ENCODE results near the gene BCL11A. TPM values are rescaled to one million over a fixed set of nuclear protein-coding genes. Genes with fewer than 3 reads are reported as not detected.
"Not testable (repeated sequence)": the region's sequence is repeated elsewhere in the genome, so short reads cannot be mapped to it uniquely, and the experiment has no call there.

The BCL11A gene
- polyA plus RNA-seq, 2 of the 4 experiments (the other 2 are of a cell fraction) = 0.12 to 0.13 TPM

DNA sequence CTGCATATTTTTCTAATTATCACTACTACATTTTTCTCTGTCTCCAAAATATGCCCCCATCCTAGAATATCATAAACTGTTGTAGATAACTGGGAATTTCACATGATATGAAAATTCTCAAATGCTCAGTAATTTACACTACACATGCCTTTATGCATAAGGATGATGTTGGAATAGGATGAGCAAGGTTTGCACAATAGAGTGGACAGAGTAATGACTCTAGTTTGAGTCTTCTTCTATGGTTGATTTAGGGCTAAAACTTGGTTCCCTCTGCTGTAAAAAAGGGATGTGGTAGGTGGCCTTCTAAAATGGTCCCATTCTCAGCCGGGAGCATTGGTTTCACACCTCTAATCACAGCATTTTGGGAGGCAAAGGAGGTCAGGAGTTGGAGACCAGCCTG is 129.9 kb downstream of the BCL11A start:
- no peak for ATAC-seq
- FAIRE-seq = no peak
- H3K4me1 ChIP-seq = no peaks in the 10 kb centered on the region
- DNase-seq (ENCODE audit: low read depth in 1 of 2, low spot score in 1 of 2) = no peak
- CTCF ChIA-PET = no interaction called here
- H3K27ac ChIP-seq = no peak overlapping the region
- H3K4me2 ChIP-seq = no peak overlapping the region
- no peak overlapping the region for H3K4me3 ChIP-seq
- POLR2A ChIA-PET = no interaction called here
- no peaks in the 10 kb centered on the region for H3K9me3 ChIP-seq
- no peak for TF ChIP-seq MAX (IDR thresholded peaks at IDR 0.05)
- TF ChIP-seq, protein P1, sequence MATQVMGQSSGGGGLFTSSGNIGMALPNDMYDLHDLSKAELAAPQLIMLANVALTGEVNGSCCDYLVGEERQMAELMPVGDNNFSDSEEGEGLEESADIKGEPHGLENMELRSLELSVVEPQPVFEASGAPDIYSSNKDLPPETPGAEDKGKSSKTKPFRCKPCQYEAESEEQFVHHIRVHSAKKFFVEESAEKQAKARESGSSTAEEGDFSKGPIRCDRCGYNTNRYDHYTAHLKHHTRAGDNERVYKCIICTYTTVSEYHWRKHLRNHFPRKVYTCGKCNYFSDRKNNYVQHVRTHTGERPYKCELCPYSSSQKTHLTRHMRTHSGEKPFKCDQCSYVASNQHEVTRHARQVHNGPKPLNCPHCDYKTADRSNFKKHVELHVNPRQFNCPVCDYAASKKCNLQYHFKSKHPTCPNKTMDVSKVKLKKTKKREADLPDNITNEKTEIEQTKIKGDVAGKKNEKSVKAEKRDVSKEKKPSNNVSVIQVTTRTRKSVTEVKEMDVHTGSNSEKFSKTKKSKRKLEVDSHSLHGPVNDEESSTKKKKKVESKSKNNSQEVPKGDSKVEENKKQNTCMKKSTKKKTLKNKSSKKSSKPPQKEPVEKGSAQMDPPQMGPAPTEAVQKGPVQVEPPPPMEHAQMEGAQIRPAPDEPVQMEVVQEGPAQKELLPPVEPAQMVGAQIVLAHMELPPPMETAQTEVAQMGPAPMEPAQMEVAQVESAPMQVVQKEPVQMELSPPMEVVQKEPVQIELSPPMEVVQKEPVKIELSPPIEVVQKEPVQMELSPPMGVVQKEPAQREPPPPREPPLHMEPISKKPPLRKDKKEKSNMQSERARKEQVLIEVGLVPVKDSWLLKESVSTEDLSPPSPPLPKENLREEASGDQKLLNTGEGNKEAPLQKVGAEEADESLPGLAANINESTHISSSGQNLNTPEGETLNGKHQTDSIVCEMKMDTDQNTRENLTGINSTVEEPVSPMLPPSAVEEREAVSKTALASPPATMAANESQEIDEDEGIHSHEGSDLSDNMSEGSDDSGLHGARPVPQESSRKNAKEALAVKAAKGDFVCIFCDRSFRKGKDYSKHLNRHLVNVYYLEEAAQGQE (IDR thresholded peaks at IDR 0.05) = no peak
- no peak for TF ChIP-seq RNF2 (IDR thresholded peaks at IDR 0.05; ENCODE audit: borderline replicate concordance, low read depth)
- TF ChIP-seq EHF (CRISPR knock-in tag; IDR thresholded peaks at IDR 0.05) = no peak
- no peak for TF ChIP-seq CBX8 (IDR thresholded peaks at IDR 0.05)
- no peak for TF ChIP-seq RARB (CRISPR knock-in tag; IDR thresholded peaks at IDR 0.05)
- no peak for TF ChIP-seq HOXB13 (CRISPR knock-in tag; IDR thresholded peaks at IDR 0.05; ENCODE audit: low read depth)
- TF ChIP-seq FOXS1 (CRISPR knock-in tag; IDR thresholded peaks at IDR 0.05) = no peak
- no peak for TF ChIP-seq MAFK (IDR thresholded peaks at IDR 0.05; ENCODE audit: partially characterized antibody)
- no peak for TF ChIP-seq CBX2 (IDR thresholded peaks at IDR 0.05; ENCODE audit: borderline replicate concordance, low read depth)
- no peak for TF ChIP-seq ZC3H11A (IDR thresholded peaks at IDR 0.05)
- no peak for TF ChIP-seq RCOR1 (IDR thresholded peaks at IDR 0.05; ENCODE audit: low read depth, low read length)
- TF ChIP-seq EP300 (IDR thresholded peaks at IDR 0.05) = no peak
- 5% methylated on average over 1 of the region's 1 CpG for WGBS (ENCODE audit: missing lambda C conversion rate)

DNA sequence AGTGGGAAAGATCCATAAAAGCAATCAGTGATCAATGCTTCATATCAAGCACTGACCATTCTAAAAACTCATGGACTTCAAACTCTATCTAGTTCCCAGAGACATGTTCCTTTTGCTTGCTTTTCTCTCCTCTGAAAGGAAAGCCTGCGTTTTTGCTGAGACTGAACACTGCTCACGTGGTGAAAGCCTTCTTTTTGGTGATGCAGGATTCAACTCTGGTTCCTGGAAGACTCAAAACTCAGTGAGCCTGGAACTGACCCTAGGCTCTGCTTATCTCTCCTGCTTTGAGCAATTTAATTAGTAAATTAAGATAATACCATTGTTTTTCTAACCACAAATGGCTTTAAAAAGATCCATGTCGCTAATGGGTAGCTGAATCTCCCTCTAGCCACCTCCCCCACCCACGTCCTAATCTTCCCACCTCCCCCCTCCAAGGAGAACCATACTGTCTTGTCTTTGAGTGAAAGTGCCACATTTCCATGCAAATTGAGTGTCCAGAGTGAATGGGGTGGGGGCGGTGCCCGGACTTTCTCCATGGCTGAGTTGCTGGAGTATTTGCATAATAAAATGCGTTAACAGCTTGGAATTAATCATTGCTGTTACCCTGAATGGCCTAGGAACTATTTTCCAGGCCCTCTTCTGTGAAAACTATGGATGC is 130.5 kb downstream of the BCL11A start:
- DNase-seq (ENCODE audit: low read depth in 1 of 2, low spot score in 1 of 2) (no peak), FAIRE-seq (no peak), ATAC-seq (no peak)
- no peaks in the 10 kb centered on the region for H3K4me1 ChIP-seq
- ChIA-PET POLR2A (no interaction called here), CTCF (no interaction called here)
- no peak overlapping the region for H3K27ac ChIP-seq
- 17% methylated on average over 7 of the region's 7 CpGs for WGBS (ENCODE audit: missing lambda C conversion rate)
- no peak overlapping the region for H3K4me2 ChIP-seq
- no peaks in the 10 kb centered on the region for H3K9me3 ChIP-seq
- H3K4me3 ChIP-seq = no peak overlapping the region
- TF ChIP-seq RARB (CRISPR knock-in tag; IDR thresholded peaks at IDR 0.05) = no peak
- TF ChIP-seq SMC3 (IDR thresholded peaks at IDR 0.05) = no peak
- TF ChIP-seq RCOR1 (IDR thresholded peaks at IDR 0.05; ENCODE audit: low read depth, low read length) = no peak
- TF ChIP-seq E2F6 (IDR thresholded peaks at IDR 0.05; ENCODE audit: borderline replicate concordance, low read depth) = no peak
- no peak for TF ChIP-seq RNF2 (IDR thresholded peaks at IDR 0.05; ENCODE audit: borderline replicate concordance, low read depth)
- TF ChIP-seq MAFK (IDR thresholded peaks at IDR 0.05; ENCODE audit: partially characterized antibody) = no peak
- no peak for TF ChIP-seq HDAC2 (IDR thresholded peaks at IDR 0.05)
- TF ChIP-seq NFE2L2 (conservative IDR thresholded peaks at IDR 0.05; ENCODE audit: low read length) = no peak
- no peak for TF ChIP-seq NPAS2 (CRISPR knock-in tag; IDR thresholded peaks at IDR 0.05; ENCODE audit: borderline replicate concordance)
- TF ChIP-seq CBX2 (IDR thresholded peaks at IDR 0.05; ENCODE audit: borderline replicate concordance, low read depth) = no peak
- TF ChIP-seq MAX (IDR thresholded peaks at IDR 0.05) = no peak
- TF ChIP-seq HOXA7 (CRISPR knock-in tag; IDR thresholded peaks at IDR 0.05) = no peak
- TF ChIP-seq FOXS1 (CRISPR knock-in tag; IDR thresholded peaks at IDR 0.05) = no peak
- TF ChIP-seq GATA3 (IDR thresholded peaks at IDR 0.05; ENCODE audit: borderline replicate concordance) = no peak

- FAIRE-seq; H3K4me1 ChIP-seq; H3K4me3 ChIP-seq; H3K4me2 ChIP-seq; DNase-seq (ENCODE audit: low read depth in 1 of 2, low spot score in 1 of 2); CTCF ChIA-PET; ATAC-seq; H3K9me3 ChIP-seq; H3K27ac ChIP-seq: not testable (repeated sequence)
- 13% methylated on average over 1 of the region's 1 CpG for WGBS (ENCODE audit: missing lambda C conversion rate)
- POLR2A ChIA-PET = interaction anchor here (0.7 kb wide), 1 partner anchor 17 kb away, joined by 3 read pairs; no protein-coding TSS in a partner anchor
Observed at GRCh38 chr2:60417210-60417609, 136.2 kb downstream of the BCL11A start.
